MM.1S (cell line): Measurements from ENCODE around the gene DNAH7.

Experiments
- DNase-seq: peaks from one replicate; pipeline ENCODE4 v3.0.0-alpha.2; 2015
- H2AFZ ChIP-seq: fragments of 300-600 bp; sonication (generic); 2 replicates; pipeline ENCODE4 v1.6.0; 2016; ENCODE audit warnings: antibody characterized with exemption, low read length
- H3F3A ChIP-seq: fragments of 300-600 bp; sonication (generic); 2 replicates; pipeline ENCODE4 v1.6.1; 2016; ENCODE audit warnings: mild to moderate bottlenecking, antibody characterized with exemption, low read length, moderate library complexity, mixed read lengths; ENCODE audit not compliant: insufficient read depth
- H3K27ac ChIP-seq: fragments of 300-600 bp; sonication (generic); 2 replicates; pipeline ENCODE4 v1.5.1; 2016; ENCODE audit warnings: mild to moderate bottlenecking, low read length
- H3K27me3 ChIP-seq: fragments of 300-600 bp; sonication (generic); replicated peaks from 2 replicates; pipeline ENCODE4 v1.6.0; 2016; ENCODE audit warnings: low read length; ENCODE audit not compliant: insufficient read depth
- H3K36me3 ChIP-seq: fragments of 300-600 bp; sonication (generic); replicated peaks from 2 replicates; pipeline ENCODE4 v1.6.1; 2016; ENCODE audit warnings: mild to moderate bottlenecking, low read length, mixed read lengths; ENCODE audit not compliant: insufficient read depth
- H3K4me1 ChIP-seq: fragments of 300-600 bp; sonication (generic); 2 replicates; pipeline ENCODE4 v1.6.1; 2016; ENCODE audit warnings: low read length, mixed read lengths
- H3K4me2 ChIP-seq: fragments of 300-600 bp; sonication (generic); 2 replicates; pipeline ENCODE4 v1.6.0; 2016; ENCODE audit warnings: low read depth, low read length
- H3K4me3 ChIP-seq: fragments of 300-600 bp; sonication (generic); 2 replicates; pipeline ENCODE4 v1.5.1; 2016; ENCODE audit warnings: low read length, mixed read lengths
- H3K79me2 ChIP-seq: fragments of 300-600 bp; sonication (generic); 2 replicates; pipeline ENCODE4 v1.6.1; 2016; ENCODE audit warnings: mixed run types, low read length, mixed read lengths
- H3K9ac ChIP-seq: fragments of 300-600 bp; sonication (generic); 2 replicates; pipeline ENCODE4 v1.6.1; 2016; ENCODE audit warnings: low read length, mixed read lengths
- H3K9me2 ChIP-seq: fragments of 300-600 bp; sonication (generic); replicated peaks from 2 replicates; pipeline ENCODE4 v1.6.1; 2016; ENCODE audit warnings: mild to moderate bottlenecking, low read length, mixed read lengths; ENCODE audit not compliant: insufficient read depth
- H3K9me3 ChIP-seq: fragments of 300-600 bp; sonication (generic); replicated peaks from 2 replicates; pipeline ENCODE4 v1.6.1; 2016; ENCODE audit warnings: mild to moderate bottlenecking, low read length, mixed read lengths; ENCODE audit not compliant: insufficient read depth
- H4K20me1 ChIP-seq: fragments of 300-600 bp; sonication (generic); 2 replicates; pipeline ENCODE4 v1.6.1; 2016; ENCODE audit warnings: mild to moderate bottlenecking, low read length, moderate library complexity, mixed read lengths; ENCODE audit not compliant: insufficient read depth
- EZH2 ChIP-seq: fragments of 300-600 bp; sonication (generic); optimal IDR thresholded peaks from 2 replicates; pipeline ENCODE3; 2017; ENCODE audit warnings: low read depth, mild to moderate bottlenecking, antibody characterized with exemption, low read length, mixed read lengths
- EZH2phosphoT487 ChIP-seq: fragments of 300-600 bp; sonication (generic); IDR thresholded peaks from 2 replicates; pipeline ENCODE4 v1.6.1; 2018; ENCODE audit warnings: antibody characterized with exemption, low read length
- TF ChIP-seq, protein P1 (sequence below): fragments of 300-600 bp; sonication (generic); IDR thresholded peaks from 2 replicates; pipeline ENCODE4 v1.5.1; 2016; ENCODE audit warnings: antibody characterized with exemption, low read length, mixed read lengths

DNAH7 gene

DNA sequence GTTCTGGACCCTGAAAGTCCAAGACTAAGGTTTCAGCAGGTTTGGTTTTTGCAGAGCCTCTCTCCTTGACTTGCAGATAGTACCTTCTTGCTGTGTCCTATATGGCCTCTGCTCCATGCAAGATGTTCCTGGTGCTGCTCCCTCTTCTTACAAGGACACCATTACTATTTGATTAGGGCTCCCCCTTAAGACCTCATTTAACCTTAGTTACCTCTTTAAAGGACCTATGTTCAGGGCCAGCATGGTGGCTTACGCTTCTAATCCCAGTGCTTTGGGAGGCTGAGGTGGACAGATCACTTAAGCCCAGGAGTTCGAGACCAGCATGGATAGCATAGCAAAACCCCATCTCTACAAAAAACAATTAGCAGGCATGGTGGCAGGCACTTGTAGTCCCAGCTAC is 232.6 kb downstream of the DNAH7 start:
- no peaks in the 10 kb centered on the region for H3K79me2 ChIP-seq
- TF ChIP-seq, protein P1, sequence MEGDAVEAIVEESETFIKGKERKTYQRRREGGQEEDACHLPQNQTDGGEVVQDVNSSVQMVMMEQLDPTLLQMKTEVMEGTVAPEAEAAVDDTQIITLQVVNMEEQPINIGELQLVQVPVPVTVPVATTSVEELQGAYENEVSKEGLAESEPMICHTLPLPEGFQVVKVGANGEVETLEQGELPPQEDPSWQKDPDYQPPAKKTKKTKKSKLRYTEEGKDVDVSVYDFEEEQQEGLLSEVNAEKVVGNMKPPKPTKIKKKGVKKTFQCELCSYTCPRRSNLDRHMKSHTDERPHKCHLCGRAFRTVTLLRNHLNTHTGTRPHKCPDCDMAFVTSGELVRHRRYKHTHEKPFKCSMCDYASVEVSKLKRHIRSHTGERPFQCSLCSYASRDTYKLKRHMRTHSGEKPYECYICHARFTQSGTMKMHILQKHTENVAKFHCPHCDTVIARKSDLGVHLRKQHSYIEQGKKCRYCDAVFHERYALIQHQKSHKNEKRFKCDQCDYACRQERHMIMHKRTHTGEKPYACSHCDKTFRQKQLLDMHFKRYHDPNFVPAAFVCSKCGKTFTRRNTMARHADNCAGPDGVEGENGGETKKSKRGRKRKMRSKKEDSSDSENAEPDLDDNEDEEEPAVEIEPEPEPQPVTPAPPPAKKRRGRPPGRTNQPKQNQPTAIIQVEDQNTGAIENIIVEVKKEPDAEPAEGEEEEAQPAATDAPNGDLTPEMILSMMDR, result no peak
- TF ChIP-seq EZH2 (no peak), EZH2phosphoT487 (no peak)
- no peaks in the 10 kb centered on the region for H3K4me1 ChIP-seq
- no peak overlapping the region for H2AFZ ChIP-seq
- no peak overlapping the region for H3K4me2 ChIP-seq
- H3K4me3 ChIP-seq, result no peak overlapping the region
- H4K20me1 ChIP-seq, result no peaks in the 10 kb centered on the region
- no peak overlapping the region for H3K27ac ChIP-seq
- no peak overlapping the region for H3K9ac ChIP-seq
- H3K9me2 ChIP-seq, result no peaks in the 10 kb centered on the region
- DNase-seq, result no peak
- no peaks in the 10 kb centered on the region for H3K36me3 ChIP-seq
- no peaks in the 10 kb centered on the region for H3K9me3 ChIP-seq
- H3F3A ChIP-seq, result no peaks in the 10 kb centered on the region
- H3K27me3 ChIP-seq, result no peaks in the 10 kb centered on the region

DNA sequence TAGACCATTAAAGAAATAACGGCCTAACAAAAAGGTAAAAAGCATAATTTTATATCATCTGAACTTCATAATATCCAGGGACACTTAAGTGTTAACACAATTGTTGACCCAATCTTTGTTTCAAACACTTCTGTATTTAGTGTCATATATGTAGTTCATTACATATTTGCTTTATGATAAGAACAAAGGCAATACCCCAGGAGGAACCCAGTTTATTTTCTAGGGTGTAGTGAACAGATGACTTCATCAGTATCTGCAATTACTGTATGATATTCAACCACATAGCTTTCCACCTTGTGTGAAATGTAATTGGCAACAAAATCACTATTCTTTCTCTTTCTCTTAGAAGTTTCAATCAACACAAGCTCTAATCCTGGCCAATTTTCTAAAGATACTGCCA is 233.8 kb downstream of the DNAH7 start:
- Histone ChIP-seq H3K9me3 (no peaks in the 10 kb centered on the region), H3K9ac (no peak overlapping the region), H4K20me1 (no peaks in the 10 kb centered on the region), H2AFZ (no peak overlapping the region), H3K4me1 (no peaks in the 10 kb centered on the region), H3K9me2 (no peaks in the 10 kb centered on the region), H3K79me2 (no peaks in the 10 kb centered on the region), H3F3A (no peaks in the 10 kb centered on the region), H3K4me3 (no peak overlapping the region), H3K27ac (no peak overlapping the region), H3K36me3 (no peaks in the 10 kb centered on the region), H3K27me3 (no peaks in the 10 kb centered on the region), H3K4me2 (no peak overlapping the region)
- no peak for TF ChIP-seq EZH2
- TF ChIP-seq, protein P1, result no peak
- TF ChIP-seq EZH2phosphoT487, result no peak
- DNase-seq, result no peak

DNA sequence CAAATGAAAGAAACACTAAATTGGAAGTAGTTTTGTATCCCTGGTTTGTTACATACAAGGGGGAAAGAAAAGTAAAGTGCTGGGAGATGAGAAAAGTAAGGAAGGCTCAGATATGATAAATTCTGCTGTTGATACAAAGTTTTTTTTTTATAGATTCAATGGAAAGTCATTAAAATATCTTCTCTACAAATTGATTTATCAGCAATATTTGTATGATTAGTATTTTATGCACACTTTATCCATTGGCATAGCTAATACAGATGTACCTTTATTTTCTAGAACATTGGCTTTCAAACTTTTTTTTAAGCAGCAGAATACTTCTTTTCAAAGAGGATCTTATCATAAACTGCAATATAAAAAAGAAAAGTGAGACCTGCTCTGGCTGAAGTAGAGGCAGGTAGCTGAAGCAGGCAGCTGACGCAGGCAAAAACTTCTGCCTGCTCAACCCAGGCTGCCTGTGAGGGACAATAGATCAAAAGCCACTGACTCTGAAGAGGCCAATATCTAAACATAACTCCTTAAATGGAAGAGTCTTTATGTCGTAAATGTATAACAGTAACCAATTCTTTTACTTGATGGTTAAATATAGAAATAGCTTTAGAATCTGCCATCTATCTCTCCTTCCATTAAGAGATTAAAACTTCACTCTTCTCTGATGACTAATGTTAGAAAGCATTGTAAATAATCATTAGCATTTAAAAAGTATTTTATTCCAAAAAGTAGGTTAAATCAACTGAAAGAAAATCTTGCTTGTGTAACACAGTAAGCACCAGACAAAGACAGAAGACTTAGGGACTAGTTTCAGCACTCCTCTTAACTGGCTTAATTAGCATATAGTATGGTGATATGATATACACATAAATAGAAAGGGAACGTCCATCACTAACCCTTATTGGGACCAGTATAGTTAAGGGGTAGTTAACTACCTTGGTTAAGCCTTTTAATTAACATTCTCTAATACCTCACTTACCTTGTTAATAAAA is 237.4 kb downstream of the DNAH7 start:
- Histone ChIP-seq H2AFZ (no peak overlapping the region), H3K27ac (no peak overlapping the region), H3K9me3 (no peaks in the 10 kb centered on the region)

More for the DNA sequence above, 237.4 kb downstream of the DNAH7 start:
- no peak overlapping the region for H3K9ac ChIP-seq
- H3K4me1 ChIP-seq, result no peaks in the 10 kb centered on the region
- H4K20me1 ChIP-seq, result no peaks in the 10 kb centered on the region
- no peaks in the 10 kb centered on the region for H3K27me3 ChIP-seq
- H3F3A ChIP-seq, result no peaks in the 10 kb centered on the region
- no peak for DNase-seq
- no peaks in the 10 kb centered on the region for H3K9me2 ChIP-seq
- no peaks in the 10 kb centered on the region for H3K79me2 ChIP-seq
- TF ChIP-seq, protein P1, result no peak
- no peak for TF ChIP-seq EZH2phosphoT487
- TF ChIP-seq EZH2, result no peak
- H3K4me2 ChIP-seq, result no peak overlapping the region
- no peak overlapping the region for H3K4me3 ChIP-seq
- H3K36me3 ChIP-seq, result no peaks in the 10 kb centered on the region
